Germinal center (tissue), 1 donor: ENCODE data around the gene ESRRG.
"Not testable (repeated sequence)": the region's sequence is repeated elsewhere in the genome, so short reads cannot be mapped to it uniquely, and the experiment has no call there.

Experiments
- DNase-seq: peaks from one replicate; pipeline ENCODE4 v3.0.0; 2012; ENCODE audit warnings: mixed read lengths, low spot score

Gene ESRRG

DNA sequence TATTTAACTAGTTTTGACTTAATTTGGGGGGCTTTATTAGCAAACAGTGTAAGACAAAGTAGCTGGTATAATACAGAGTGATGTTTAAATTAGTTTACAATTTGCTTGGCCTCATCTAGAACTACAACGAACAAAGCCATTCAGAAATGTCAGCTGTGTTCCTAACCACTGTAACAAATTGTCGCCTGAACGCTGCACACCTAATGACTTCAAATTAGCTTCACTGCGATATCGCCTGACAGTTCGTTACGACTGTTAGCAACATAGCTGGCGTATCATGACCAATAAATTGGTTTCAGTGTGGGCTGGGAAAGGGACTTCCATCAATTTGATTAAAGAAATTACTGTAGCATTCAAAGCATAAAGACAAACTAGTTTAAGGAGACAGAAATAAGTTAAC lies 160.1 kb downstream of the ESRRG start:
- no peak for DNase-seq

DNA sequence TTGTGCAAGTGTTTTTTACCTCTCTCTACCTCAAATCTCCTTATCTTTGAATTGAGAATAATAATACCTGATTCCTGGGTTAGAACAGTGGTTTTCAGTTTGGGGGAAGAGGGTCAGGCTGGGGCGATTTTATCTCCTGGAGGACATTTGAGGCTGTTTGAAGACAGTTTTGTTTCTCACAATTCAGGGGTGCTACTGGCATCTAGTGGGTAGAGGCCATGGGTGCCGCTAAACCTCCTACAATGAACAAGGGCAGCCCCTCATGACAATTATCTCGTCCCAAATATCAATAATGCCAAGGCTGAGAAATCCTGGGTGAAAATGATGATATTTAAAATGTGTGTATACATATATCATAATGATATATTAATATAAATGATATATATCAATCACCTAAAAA lies 160.8 kb downstream of the ESRRG start:
- no peak for DNase-seq

DNA sequence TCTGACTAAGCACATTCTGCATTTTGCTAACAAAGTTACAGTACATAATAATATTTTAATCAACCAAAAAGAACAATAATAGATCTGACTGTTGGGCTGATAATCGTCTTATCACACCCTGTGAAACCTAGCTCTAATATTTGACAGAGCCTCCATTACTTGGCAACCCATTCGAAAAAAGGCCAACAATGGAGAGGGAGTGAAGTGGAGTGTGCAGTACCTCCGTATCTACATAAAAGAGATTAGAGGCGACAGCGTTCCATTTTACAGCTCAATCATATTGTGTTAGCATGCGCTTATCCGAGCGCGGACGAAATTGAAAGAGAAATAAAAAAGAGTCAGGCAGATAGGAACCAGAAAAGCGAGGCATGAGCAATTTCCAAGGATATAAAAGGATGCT lies 162.7 kb downstream of the ESRRG start:
- no peak for DNase-seq

DNA sequence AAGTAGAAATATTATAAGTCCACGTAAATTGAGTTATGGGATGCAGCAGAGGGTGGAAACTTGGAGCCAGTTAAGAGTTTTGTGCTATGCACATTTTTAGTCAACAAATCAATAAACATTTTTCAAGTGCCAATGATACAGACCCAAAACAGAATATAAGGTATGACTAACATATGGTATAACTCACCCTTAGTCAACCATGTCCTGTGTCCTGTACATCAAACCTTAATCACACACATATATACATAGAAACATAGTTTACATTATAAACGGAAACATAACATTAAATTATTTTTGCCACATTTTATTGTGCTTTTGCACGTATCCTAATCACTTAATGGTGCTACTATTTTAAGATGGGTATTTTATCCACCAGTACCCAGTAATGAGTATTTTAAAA lies 163.9 kb downstream of the ESRRG start:
- DNase-seq: no peak

DNA sequence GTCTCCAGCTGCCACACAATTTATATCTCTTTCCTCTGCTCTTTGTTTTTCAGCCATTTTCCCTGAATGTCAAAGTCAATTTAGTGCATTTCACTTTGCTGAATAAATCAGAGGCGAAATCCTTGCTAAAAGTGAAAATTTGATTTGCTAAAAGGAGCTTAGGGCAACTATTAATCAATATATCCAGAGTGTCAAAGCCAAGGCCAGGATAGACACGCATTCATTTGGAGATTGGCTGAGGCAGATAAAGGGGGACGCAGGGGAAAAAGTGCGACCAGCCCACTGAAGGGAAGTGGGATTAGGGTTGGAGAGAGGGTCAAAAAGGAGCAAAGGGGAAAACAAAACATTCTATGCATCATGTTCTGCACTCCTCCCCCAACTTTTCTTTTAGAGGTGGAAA lies 167.6 kb downstream of the ESRRG start:
- DNase-seq: no peak

DNA sequence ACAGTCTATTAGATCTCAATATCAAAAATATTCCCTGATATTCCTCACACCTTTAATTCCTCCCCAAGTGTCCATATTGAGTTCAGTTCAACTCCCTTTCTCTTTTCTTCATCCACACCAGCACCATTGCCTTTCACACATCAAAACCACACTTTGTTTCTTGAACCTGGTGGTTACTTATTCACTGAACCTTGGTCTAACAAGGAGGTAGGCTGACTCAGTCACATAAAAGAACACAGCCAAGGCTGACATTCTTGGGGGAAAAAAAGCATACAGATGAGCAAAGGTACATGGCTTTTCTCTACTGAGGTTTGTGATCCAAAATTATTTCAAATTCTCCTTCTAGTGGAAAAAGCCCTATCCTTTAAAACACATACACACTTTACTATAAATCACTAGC lies 168.3 kb downstream of the ESRRG start:
- no peak for DNase-seq

DNA sequence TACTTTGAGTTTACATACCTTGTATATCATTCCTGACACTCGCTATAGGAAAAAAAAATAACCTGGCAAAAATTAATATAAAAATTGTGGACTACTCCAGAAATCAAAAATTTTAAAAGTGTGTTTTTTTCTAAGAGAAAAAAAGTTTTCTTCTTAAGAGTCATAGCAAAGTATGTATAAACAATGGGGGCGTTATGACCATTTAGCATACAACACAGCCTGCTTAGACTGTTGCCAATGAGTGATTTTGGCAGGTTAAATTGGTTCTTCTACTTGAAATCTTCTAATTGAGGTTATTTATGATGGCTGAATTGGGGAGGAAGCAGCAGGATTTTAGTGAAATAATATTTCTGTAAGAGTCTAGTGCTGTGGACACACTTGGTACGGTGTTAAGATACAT lies 169.5 kb downstream of the ESRRG start:
- DNase-seq: no peak

DNA sequence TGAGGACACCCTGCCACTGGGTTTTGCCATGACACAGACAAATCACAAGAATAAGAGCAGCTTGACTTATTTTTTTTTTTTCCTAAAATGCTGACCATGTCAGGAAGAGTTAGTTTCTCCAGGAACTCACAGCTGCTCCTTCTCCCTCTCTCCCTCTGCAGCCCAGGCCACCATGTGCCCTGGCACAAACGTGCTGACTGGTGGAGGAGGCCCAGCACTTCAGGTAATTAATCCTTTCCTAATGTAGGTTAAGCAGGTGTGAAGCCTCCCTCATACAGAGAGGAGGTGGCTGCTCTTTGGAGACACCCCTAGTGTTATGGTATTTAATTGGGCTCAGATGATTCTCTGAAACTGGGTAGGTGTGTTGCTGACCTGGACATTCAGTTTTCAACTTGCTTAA lies 170.2 kb downstream of the ESRRG start:
- no peak for DNase-seq

DNA sequence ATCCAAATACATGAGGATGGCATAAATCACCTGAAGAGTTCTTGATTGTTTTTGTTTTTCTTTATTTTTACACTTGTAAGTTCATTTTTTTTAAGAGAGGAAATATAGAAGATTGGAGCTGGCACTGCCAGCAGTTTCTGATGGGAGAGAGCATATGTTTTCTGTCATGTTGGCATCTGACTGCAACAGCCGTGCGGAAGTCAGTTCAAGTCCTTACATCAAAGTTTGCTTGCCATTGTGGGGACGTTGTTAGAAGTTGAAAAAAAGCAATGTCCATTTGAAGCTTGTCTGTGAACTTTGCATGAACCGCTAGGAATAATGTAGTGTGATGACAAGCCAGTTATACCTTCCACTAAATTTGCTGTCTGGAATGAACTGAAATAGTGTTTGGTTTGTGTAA lies 173.4 kb downstream of the ESRRG start:
- DNase-seq: no peak

DNA sequence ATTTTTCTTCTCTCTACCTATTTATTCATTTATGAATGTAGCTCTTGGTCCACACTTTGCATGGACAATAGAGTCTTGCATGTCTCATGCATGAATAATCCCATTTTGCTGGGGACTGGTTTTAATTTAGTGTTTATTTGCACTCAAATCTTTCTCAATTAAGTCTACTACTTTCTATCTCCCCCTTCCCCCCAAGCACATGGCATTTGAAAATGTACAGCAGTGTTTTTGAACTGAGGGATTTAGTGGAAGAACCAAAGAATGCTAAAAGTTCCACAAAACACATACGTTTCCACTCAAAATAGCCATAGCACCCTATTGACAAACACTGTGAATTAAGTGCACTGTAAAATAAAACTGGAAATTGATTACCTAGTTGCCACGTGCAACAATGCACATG lies 180.5 kb downstream of the ESRRG start:
- no peak for DNase-seq

DNA sequence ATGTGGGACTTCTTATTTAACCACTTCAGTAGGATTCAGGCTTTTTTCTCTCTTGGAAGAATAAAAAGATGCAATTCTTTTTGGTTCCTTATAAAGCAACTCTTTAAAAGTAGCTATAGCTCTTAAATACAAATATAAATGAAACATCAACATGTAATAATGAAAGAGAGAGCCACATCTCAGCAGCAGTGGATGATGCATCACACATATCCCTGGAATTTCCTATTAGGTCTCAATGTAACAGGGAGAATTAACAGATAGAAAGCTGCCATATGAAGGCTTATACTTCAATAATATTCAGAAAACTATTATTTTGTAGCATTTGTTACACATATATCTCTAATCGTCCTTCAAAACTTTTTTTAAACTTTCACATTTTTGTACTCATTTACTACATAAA lies 181.0 kb downstream of the ESRRG start:
- DNase-seq: no peak

DNA sequence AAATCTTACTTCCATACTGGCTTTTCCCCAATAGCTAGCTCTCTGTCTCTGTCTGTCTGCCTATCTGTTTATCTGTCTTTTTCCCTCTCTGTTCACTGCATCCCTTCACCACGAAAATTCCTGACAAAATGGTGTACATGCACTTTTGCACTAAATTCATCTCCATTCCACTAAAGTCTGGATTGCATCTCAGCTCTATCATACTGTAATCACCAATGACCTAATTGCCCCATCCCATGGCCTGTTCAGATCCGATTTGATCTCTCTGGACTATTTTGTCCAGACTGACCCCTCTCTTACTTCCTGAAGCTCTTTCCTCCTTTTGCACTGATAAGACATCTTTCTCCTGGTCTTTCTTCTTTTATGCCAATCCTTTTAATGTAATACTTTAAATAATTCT lies 187.5 kb downstream of the ESRRG start:
- no peak for DNase-seq

DNA sequence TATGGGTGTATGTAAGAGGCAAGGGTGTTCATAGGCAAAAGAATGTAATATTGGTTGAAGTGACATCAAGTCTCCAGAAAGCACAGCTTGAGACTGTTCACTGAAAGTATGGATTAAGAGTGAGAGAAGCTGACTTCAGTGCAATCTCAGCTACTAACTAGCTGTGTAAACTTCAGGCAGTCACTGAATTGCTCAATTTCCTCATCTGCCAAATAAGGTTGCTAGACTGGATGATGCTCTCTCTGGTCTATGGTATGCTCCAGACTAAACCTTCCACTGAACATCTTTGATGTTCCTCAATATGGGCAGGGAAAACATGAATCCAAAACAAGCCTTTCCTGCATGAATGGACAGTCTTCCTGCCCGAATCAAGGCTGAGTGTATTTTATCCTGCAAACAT lies 188.2 kb downstream of the ESRRG start:
- DNase-seq: no peak

DNA sequence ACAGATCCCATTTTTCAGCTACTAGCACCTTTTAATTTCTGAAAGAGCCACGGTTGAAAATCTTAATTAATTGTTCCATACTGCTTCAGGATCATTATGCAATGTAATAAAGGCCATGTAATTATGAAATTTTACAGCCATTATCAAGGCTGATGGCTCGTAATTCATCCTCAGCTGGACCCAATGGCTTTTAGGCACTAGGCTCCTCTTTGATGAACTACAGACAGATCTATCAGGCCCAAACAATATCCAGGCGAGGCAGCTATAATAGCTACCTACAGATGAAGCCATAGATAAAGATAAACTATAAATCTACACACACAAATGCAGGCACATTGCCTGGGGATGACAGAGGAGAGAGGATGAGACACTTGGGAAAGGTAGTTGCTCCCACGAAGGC lies 189.5 kb downstream of the ESRRG start:
- DNase-seq: no peak

DNA sequence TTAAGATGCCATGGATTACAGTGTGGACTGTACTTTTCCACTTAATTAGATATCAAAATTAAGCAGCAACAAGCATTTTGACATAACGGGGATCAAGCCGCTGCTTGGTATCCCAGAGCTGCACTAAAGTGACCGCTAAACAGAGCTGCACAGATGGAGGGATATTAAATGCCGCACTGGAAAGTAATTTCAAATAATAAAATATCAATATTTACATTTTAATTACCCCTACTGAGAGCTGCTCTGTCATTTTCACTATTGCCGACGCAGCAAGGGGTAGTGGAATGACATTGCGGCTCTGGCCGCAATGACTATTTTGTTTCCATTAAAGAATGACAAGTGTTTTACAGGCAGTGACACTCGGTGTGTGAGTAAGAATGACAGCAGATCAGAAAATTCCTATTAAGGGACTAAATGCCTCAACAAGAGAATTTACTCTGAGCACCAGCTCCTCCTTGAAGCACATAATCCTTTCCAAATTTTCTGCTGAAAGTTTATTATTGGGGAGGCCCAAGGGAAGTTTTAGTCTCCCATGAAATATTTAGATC lies 190.9 kb downstream of the ESRRG start:
- DNase-seq: no peak

DNA sequence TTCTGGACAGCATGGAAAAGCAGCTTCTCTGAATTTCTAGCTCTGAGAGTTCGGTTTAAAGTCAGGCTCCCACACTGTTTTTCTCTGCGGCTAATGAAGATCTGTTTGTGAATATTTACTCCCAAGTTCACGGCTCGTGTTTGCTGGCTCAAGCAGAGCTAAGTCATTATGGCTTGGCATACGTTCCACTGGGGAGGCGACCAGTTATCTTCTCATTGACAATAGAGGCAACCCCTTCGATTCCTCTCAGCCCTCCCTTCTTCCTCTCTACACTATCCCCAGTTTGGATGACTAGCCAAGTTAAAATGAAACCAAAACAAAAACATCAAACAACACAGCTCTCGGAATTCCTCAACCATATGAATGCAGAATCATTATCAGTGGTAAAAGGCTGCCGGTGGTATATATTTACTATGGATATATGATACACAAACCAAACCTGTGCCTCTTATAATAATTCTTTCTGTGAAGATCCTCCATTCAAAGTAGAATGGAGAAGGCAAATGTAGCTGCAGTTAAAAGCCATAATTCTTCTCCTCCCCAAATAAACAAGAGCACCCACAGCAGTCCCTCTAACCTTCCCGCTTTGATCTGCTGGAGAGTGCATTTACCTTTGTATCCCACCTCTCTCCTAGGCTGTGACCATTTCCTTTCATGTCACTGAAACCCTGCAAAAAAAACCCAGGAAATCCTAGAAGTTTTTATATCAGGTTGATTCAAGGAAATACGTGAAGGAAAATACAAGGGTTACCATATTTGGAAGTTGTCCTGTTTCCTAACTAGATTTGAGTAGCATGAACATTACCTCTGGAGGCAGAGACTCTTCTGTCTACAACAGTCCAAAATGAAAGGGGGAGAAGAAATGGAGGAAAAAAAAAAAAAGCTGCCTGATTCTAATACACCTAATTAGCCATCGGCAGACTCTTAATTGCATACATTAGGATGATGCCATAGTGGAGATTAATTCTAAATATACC lies 191.7 kb downstream of the ESRRG start:
- DNase-seq: no peak

DNA sequence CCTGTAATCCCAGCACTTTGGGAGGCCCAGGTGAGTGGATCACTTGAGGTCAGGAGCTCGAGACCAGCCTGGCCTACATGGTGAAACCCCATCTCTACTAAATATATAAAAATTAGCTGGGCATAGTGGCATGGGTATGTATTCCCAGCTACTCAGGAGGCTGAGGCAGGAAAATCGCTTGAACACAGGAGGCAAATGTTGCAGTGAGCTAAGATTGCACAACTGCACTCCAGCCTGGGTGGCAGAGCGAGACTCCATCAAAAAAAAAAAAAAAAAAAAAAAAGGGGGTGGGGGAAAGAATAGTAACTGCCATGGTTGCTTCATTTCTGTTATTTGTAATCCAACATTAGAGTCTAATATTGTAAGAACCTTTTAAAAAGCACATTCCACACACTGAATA lies 193.4 kb downstream of the ESRRG start:
- DNase-seq: not testable (repeated sequence)

DNA sequence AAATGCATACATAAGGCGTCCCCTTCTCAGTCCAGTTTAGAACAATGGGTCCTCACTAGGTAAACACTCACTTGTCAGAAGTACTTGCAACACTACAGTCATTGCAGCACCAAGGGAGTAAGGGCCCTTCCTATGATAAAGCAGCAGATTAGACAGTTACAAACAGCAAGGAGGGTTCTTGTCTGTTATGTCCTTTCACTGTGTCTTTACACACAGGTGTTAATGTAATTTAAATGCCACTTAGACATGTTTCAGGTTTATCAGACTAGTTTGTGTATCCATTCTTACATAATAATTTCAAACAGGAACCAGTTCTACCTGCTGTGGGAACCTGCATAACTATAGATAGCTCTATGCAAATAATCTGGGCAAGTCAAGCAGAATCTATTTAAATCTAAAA lies 194.4 kb downstream of the ESRRG start:
- peak; percentile 41 for DNase-seq

DNA sequence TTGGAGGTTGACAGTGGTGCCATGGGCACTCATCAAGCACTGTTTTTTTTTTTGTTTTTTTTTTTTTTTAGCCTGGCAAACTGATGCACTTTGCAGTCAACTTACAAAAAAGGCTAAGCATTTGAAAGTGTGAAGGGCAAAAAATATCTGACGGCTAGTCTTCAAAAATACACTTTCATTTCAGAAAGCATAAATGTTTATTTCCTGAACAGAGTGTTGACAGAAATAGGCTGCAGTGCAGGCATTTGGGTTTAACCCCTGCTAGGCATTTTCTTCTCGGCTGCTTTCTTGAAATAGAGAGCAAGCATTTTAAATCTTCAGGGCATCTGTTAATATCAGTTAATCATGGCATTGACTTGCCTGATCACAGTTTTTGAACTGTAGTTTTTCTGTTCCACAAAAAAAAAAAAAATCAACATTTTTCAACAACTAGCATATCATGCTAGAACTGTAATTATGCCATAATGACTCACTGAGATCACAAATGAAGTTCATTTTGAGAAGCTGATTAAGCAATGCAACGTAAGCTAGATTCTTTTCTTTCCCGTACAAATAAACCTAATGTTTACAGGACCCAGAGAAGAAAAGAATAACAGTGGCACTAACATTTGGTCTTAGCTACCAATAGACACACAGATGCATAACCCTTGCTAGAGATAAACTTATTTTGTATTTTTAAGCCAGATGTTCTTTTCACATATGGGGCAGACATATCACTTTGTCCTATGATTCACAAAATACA lies 199.6 kb downstream of the ESRRG start:
- DNase-seq: no peak

DNA sequence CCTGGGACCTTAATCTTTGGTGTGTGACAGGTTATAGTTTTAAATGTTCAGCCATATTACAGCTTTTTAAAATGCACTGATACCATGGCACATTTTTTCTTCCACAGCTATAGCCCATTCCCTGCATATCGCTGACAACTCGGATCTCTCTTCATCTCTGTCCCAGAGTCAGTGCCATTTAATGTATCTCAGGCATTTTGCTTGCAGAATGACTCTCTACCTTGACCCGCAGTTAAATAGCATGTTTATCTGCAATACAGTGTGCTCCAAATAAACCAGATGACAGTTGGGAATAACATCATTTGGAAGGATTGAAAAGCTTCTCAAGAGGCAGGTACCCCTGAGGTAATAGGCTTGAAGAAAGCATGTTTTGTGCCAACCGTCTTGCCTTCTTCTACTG lies 200.2 kb downstream of the ESRRG start:
- no peak for DNase-seq

DNA sequence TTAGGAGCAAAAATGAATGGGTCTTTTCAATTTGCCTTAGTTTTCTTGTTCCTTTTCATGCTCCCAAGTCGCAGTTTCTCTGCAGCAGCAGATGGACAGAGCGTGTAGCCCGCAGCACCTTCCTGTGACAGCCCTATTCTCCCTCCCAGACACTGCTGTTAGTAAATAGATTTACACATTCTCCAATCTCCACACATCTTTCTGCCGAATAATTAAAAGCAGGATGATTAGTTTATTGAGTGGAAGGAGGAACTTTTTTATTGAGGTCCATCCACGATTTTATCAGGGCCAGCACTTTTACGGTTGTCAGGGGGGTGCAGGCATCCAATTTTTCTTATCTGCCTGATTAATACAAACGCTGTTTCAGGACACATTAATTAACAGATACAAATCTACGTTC lies 201.8 kb downstream of the ESRRG start:
- DNase-seq: no peak

DNA sequence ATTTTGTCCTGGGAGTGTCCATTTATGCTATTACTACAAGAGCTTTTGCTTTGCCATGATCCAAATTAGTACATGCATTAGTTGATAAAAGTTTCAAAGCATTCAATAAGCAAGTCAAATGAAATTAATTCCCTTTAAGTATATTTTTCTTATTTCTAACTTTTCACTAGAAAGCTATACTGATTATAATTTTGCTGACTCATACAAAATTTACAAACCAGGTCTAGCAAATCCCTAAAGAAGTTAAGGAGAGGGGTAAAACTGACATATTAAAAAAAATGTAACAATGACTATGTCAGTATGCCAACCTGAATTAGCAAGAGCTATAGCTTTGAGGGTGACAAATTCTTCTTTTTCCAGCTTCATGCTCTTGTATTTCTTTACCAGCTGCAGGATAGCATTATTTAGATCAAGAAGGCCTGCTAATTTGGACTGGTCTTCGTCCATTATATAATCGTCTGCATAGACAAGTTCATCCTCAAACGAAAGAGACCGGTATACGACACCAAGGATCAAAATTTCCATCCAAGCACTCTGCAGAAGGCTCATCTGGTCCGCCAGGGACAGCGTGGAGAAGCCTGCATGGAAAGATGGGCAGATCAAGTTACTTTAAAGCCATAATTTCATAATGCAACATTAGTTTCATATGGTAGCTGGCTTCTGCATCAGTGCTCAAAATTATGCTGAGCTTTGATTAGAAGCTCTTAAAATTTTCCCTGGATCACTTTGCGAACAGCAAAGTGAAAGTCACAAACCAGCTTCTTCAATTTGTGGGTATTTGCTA lies 204.2 kb downstream of the ESRRG start:
- no peak for DNase-seq
